Naive B cell (primary cell): Measurements from ENCODE around the gene TACR2. TPM values are rescaled to one million over a fixed set of nuclear protein-coding genes. Genes with fewer than 3 reads are reported as not detected.

ENCODE experiments used
- ATAC-seq, 2 donors: fragments of 150-1000 bp; cut with Tn5 transposase; 2 replicates each; pipeline ENCODE4 v1.10.0; 2021; ENCODE audit warnings: low read depth in 2 of 2, mild to moderate bottlenecking in 2 of 2, moderate library complexity in 2 of 2
- DNase-seq: peaks from one replicate; pipeline ENCODE4 v3.0.0; 2022
- H3K27ac Mint-ChIP-seq, 6 donors: one replicate each; pipeline ENCODE4 v1.8.0; 2020 to 2022; ENCODE audit warnings: mild to moderate bottlenecking in 6 of 6, mixed read lengths in 6 of 6, moderate library complexity in 5 of 6, inconsistent platforms in 2 of 6
- H3K27me3 Mint-ChIP-seq, 3 donors: one replicate each; pipeline ENCODE4 v1.8.0; 2021 to 2022; ENCODE audit warnings: mixed read lengths in 3 of 3, mild to moderate bottlenecking in 1 of 3
- H3K36me3 Mint-ChIP-seq, 2 donors: one replicate each; pipeline ENCODE4 v1.8.0; 2020 to 2022; ENCODE audit warnings: mixed read lengths in 2 of 2, inconsistent platforms in 1 of 2, mild to moderate bottlenecking in 1 of 2
- H3K4me1 Mint-ChIP-seq, 3 donors: one replicate each; pipeline ENCODE4 v1.8.0; 2020 to 2022; ENCODE audit warnings: mixed read lengths in 3 of 3, inconsistent platforms in 1 of 3, mild to moderate bottlenecking in 1 of 3, moderate library complexity in 1 of 3
- H3K4me3 Mint-ChIP-seq, 8 donors: one replicate each; pipeline ENCODE4 v1.8.0; 2020 to 2022; ENCODE audit warnings: mild to moderate bottlenecking in 8 of 8, mixed read lengths in 8 of 8, moderate library complexity in 8 of 8, inconsistent platforms in 2 of 8
- H3K9me3 Mint-ChIP-seq, 7 donors: one replicate each; pipeline ENCODE4 v1.8.0; 2020 to 2022; ENCODE audit warnings: mixed read lengths in 7 of 7, mild to moderate bottlenecking in 5 of 7, inconsistent platforms in 2 of 7, moderate library complexity in 1 of 7
- polyA plus RNA-seq, 6 donors: library from polyadenylated mRNA; unstranded; fragments of 300-500 nt; fragmentation: Illumina TruSeq; gene quantifications; one replicate each; pipeline ENCODE4 v1.2.3, GENCODE V29; 2021; ENCODE audit warnings: low read depth in 6 of 6

TACR2 gene
- polyA plus RNA-seq, 6 donors from 2014 or later: 0.34 to 0.38 TPM; not detected in 4

DNA sequence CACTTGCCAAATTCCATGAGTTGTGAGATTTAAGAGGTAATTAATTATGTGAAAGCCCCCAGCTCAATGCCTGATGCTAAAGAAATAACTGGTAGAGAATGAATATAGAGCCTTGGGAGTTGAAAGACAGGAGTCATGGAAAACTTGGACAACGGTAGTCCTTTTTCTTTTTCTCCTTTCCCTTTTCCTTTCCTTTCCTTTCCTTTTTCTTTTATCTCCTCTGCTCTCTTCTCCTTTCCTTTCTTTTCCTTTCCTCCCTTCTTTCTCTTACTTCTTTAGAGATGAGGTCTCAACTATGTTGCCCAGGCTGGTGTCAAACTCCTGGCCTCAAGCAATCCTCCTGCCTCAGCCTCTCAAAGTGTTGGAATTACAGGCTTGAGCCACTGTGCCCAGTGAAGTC, 26.6 kb upstream of the TACR2 start:
- Mint-ChIP-seq H3K4me3 (no peak overlapping the region), H3K27ac (peak overlapping the region in 1 of 6 donors; percentile 77), H3K4me1 (peaks cover 0 to 3% (median 0%) of the 10 kb centered on the region in 3 donors), H3K9me3 (peaks cover 0 to 3% (median 0%) of the 10 kb centered on the region in 7 donors), H3K27me3 (peaks cover 0 to 20% (median 3%) of the 10 kb centered on the region in 3 donors), H3K36me3 (no peaks in the 10 kb centered on the region)
- DNase-seq: no peak
- no peak for ATAC-seq

DNA sequence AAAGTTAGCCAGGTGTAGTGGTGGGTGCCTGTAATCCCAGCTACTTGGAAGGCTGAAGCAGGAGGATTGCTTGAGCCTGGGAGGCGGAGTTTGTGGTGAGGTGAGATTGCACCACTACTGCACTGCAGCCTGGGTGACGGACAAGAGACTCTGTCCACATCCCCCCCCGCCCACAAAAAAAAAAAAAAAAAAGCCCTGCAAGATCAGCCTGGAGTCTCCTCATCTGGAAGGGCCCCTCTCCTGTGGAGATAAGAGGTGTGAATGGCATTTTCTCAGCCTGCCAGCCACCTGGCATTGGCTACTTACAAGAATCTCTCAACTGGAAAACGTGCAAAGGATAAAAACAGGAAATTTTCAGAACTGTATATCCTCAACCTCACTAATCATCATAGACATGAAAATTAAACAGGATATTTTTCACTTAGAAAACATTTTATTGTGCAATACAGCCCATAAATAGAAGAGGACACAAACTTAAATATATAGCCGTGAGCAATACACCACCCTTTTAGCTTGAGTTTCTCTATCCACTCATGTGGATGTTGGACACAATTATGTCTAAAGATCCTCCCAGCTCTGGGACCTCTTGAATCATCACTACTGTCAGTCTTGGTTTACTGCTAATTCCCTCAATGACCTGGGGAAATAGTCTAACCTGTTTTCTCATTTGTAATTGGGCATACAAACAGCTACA, 23.2 kb upstream of the TACR2 start:
- no peak for DNase-seq
- no peaks in the 10 kb centered on the region for H3K9me3 Mint-ChIP-seq
- H3K27me3 Mint-ChIP-seq: peaks cover 5 to 35% (median 12%) of the 10 kb centered on the region in 3 donors
- H3K36me3 Mint-ChIP-seq: no peaks in the 10 kb centered on the region
- H3K4me1 Mint-ChIP-seq: peaks cover 0 to 3% (median 0%) of the 10 kb centered on the region in 3 donors
- no peak overlapping the region for H3K27ac Mint-ChIP-seq
- no peak for ATAC-seq
- H3K4me3 Mint-ChIP-seq: peak overlapping the region in 1 of 8 donors; percentile 29

DNA sequence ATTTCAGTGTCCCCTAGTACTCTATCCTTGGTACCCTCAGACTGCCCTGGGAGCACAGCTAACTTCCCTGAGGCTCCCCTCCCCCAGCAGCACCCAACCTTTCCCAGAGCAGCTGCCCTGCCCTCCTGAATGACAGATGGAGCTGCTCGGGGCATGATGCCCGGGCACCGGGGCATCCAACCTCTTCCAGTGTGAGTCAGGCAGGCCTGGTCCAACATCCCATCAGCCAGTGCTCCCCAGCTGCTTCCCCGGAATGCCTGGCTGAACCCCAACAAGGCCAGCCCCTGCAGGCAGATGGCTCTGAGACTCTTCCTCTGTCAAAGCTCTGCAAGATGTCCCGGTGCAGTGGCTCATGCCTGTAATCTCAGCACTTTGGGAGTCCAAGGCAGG, 22.6 kb upstream of the TACR2 start:
- Mint-ChIP-seq H3K4me3 (peak overlapping the region in 1 of 8 donors; percentile 29), H3K27ac (no peak overlapping the region), H3K9me3 (no peaks in the 10 kb centered on the region), H3K36me3 (no peaks in the 10 kb centered on the region), H3K27me3 (peaks cover 5 to 39% (median 18%) of the 10 kb centered on the region in 3 donors), H3K4me1 (peaks cover 0 to 3% (median 0%) of the 10 kb centered on the region in 3 donors)
- DNase-seq (no peak), ATAC-seq (no peak)

DNA sequence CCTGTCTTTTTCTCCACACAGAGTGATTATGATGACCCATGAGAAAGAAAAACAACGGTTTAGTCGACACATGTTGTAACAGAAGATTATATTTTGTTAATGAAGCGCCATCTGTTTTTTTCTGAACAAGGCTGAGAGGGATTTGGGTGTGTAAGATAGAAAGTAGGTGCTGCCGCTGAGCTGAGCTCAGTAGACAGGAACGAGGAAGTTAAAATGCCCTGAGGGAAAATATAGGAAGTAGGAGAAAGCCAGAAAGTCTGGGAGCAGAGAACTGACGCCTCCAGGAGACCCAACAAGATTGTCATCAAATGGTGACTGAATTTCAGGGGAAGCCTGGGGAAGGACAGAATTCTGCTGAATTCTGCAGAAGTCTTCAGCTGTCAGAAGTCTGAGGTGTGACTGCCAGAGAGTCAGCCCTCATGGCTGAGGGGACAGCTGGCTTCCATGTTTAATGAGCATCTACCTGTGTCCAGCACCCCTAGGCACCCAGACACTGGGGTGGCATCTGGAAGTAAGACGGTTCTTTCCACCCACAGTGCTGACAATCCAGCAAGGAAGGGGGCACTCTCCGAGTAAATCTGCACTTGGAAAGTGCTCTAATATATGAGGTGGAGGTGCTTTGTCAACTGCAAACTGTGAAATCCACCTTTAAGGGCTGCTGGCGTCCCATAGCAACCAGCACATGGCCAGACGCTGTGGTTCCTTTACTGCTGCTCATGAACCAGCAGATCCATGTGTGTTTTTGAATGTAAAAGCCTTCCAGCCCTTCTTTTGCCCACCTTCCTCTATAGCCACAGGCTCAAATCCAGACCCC, 22.0 kb upstream of the TACR2 start:
- peak overlapping the region in 1 of 6 donors; percentile 1 for H3K27ac Mint-ChIP-seq

DNA sequence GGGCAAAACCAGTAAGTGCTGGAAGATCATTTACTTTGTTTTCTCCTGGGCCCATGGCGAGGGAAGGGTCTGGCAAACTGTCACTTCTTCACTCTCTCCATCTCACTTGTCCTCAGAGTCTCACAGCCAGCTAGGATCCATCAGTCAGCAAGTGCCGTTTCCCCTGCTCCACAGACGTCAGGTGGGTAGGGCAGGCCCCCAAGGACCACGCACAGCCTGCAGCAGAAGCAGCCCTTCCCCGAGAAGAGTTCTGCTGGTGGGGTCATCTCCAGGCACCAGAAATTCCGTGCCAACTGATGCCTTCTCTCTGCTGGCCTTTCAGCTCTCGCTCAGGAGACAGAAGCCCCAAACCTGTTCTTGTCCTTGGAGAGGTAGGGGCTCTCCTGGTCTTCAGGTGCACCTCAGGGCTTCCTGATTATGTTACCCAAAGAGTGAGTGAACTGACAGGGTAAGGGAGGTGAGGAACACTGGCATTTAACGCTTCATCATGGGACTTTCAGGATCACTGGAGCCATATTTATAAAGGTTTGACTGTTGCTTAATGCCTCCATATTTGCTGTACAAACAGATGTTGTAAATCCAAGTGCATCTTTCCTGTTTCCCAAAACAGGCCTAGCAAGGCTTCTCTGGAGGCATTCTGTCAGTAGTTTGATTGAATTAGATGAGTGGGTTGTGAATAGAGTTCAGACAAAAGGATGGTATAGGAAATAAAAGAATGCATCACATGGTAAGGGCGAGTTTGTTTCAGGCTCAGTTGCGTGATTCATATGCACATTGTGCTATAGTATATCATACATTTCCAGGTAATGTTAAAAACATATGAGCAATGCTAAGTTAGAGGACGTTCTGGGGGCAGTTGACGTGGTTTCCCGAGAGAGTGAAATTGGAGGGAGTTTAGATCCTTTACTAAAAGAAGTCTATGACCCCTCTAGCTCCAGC, 20.9 kb upstream of the TACR2 start:
- ATAC-seq (no peak), DNase-seq (no peak)
- H3K27ac Mint-ChIP-seq: peak overlapping the region in 2 of 6 donors; percentile 7 to 11
- peaks cover 0 to 3% (median 0%) of the 10 kb centered on the region in 3 donors for H3K4me1 Mint-ChIP-seq
- no peaks in the 10 kb centered on the region for H3K36me3 Mint-ChIP-seq
- H3K4me3 Mint-ChIP-seq: no peak overlapping the region
- peaks cover 5 to 39% (median 20%) of the 10 kb centered on the region in 3 donors for H3K27me3 Mint-ChIP-seq
- no peaks in the 10 kb centered on the region for H3K9me3 Mint-ChIP-seq

More for the DNA sequence above, 22.0 kb upstream of the TACR2 start:
- Mint-ChIP-seq H3K4me3 (no peak overlapping the region), H3K4me1 (peaks cover 0 to 3% (median 0%) of the 10 kb centered on the region in 3 donors), H3K27me3 (peaks cover 5 to 39% (median 20%) of the 10 kb centered on the region in 3 donors), H3K36me3 (no peaks in the 10 kb centered on the region), H3K9me3 (no peaks in the 10 kb centered on the region)
- ATAC-seq (no peak), DNase-seq (no peak)

DNA sequence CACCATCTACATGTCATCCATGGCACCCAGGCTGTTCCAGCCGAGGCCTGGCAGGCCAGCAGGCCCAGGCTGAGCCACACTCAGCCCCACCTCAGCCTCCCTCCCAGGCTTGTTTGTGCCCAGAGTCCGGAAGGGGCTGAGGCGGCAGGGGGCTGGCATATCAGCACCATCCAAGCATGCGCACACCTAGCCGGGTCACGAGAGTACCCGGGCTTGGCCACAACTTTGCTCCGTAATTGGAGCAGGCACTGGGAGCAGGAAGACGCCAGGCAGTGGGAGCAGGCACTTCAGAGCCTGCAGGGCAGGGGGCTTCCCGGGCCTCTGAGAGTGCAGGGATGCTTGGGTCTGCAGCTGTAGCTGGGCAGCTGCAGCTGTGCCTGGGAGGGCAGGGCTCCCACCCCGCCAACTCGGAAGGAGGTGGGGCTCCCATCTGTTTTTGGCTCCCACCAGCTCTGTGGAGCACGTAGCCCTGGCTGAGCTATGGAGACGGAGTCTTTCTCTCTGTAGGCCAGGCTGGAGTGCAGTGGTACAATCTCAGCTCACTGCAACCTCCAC, 19.3 kb upstream of the TACR2 start:
- H3K27ac Mint-ChIP-seq: no peak overlapping the region
- peaks cover 5 to 33% (median 20%) of the 10 kb centered on the region in 3 donors for H3K27me3 Mint-ChIP-seq
- H3K36me3 Mint-ChIP-seq: no peaks in the 10 kb centered on the region
- DNase-seq (no peak), ATAC-seq (no peak)
- H3K4me3 Mint-ChIP-seq: no peak overlapping the region
- H3K4me1 Mint-ChIP-seq: no peaks in the 10 kb centered on the region
- no peaks in the 10 kb centered on the region for H3K9me3 Mint-ChIP-seq

DNA sequence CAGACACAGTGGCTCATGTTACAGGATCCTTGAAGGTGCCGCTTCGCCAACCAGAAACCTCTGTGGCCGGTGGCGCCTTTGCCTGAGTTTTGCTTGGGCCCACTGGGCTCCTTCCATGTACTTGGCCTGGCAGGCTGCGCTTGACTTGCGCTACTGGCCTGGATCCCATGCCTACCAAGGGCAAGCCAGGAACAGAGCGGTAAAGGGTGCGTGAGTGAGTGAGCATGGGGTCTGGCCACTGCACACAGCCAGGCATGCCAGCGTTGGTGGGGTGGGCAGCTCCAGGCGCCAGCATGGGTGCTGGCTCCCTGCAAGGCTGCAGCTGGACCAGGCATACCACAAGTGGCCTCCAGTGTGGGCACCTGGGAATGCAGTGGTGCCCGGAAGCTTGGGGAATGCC, 18.2 kb upstream of the TACR2 start:
- Mint-ChIP-seq H3K27me3 (peaks cover 5 to 33% (median 20%) of the 10 kb centered on the region in 3 donors), H3K36me3 (no peaks in the 10 kb centered on the region), H3K9me3 (no peaks in the 10 kb centered on the region), H3K4me3 (no peak overlapping the region), H3K4me1 (no peaks in the 10 kb centered on the region), H3K27ac (no peak overlapping the region)
- ATAC-seq: no peak
- no peak for DNase-seq

DNA sequence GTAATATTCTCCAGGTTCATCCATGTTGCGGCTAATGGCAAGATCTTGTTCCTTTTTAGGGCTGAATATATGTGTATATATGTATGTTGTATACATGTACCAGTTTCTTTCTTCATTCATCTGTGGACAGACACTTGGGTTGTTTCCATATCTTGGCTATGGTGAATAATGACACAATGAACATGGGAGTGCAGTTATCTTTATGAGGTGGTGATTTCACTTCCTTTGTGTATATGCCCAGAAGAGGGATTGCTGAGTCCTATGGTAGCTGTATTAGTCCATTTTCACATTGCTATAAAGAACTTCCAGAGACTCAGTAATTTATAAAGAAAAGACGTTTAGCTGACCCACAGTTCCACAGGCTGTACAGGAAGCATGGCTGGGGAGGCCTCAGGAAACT, 17.5 kb upstream of the TACR2 start:
- no peak overlapping the region for H3K4me3 Mint-ChIP-seq
- H3K27ac Mint-ChIP-seq: no peak overlapping the region
- H3K27me3 Mint-ChIP-seq: peaks cover 5 to 28% (median 20%) of the 10 kb centered on the region in 3 donors
- ATAC-seq (no peak), DNase-seq (no peak)
- no peaks in the 10 kb centered on the region for H3K36me3 Mint-ChIP-seq
- H3K9me3 Mint-ChIP-seq: no peaks in the 10 kb centered on the region
- H3K4me1 Mint-ChIP-seq: no peaks in the 10 kb centered on the region

DNA sequence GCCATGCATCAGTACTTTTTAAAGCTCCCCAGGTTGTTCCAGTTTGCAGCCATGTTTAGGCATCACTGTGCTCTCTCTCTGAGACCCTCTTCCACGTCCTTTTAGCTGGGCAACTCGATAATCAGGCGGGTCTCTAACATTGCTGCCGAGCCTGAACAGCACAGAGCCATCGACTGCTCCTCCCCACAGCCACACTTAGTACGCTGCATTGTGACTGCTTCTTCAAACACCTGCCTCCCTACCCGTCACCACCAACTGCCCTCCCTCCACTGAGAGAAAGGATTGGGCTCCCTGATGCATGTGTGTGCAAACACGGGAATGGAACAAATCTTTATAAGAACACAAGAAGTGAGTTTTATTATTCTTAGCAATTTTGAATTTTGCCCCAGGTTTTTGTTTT, 11.4 kb upstream of the TACR2 start:
- DNase-seq: no peak
- Mint-ChIP-seq H3K27me3 (no peaks in the 10 kb centered on the region), H3K4me1 (peaks cover 5 to 6% (median 6%) of the 10 kb centered on the region in 3 donors), H3K4me3 (no peak overlapping the region), H3K36me3 (no peaks in the 10 kb centered on the region), H3K9me3 (peaks cover 0 to 2% (median 0%) of the 10 kb centered on the region in 7 donors), H3K27ac (no peak overlapping the region)
- no peak for ATAC-seq

DNA sequence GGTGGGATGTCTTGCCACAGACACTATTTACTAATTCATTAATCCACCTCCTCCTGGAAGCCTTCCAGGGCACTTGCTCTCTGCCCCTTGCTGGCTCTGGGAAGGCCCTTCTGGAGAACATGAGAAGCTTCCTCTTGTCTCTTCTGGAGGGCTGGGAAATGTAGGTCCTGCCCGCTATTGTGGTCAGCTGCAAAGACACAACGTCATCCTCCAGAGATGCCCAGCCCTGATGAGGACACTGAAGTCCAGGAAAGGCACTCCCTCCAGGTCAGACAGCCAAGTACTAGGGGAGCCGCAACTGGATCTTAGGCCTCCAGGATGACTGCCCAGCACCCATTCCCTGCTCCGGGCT, 9.6 kb upstream of the TACR2 start:
- peak overlapping the region in 2 of 6 donors; percentile 15 to 23 for H3K27ac Mint-ChIP-seq
- ATAC-seq (no peak), DNase-seq (no peak)
- H3K27me3 Mint-ChIP-seq: peaks cover 0 to 8% (median 8%) of the 10 kb centered on the region in 3 donors
- H3K4me3 Mint-ChIP-seq: peak overlapping the region in 1 of 8 donors; percentile 70
- H3K36me3 Mint-ChIP-seq: no peaks in the 10 kb centered on the region
- H3K4me1 Mint-ChIP-seq: peaks cover 5 to 6% (median 6%) of the 10 kb centered on the region in 3 donors
- H3K9me3 Mint-ChIP-seq: peaks cover 0 to 2% (median 0%) of the 10 kb centered on the region in 7 donors

DNA sequence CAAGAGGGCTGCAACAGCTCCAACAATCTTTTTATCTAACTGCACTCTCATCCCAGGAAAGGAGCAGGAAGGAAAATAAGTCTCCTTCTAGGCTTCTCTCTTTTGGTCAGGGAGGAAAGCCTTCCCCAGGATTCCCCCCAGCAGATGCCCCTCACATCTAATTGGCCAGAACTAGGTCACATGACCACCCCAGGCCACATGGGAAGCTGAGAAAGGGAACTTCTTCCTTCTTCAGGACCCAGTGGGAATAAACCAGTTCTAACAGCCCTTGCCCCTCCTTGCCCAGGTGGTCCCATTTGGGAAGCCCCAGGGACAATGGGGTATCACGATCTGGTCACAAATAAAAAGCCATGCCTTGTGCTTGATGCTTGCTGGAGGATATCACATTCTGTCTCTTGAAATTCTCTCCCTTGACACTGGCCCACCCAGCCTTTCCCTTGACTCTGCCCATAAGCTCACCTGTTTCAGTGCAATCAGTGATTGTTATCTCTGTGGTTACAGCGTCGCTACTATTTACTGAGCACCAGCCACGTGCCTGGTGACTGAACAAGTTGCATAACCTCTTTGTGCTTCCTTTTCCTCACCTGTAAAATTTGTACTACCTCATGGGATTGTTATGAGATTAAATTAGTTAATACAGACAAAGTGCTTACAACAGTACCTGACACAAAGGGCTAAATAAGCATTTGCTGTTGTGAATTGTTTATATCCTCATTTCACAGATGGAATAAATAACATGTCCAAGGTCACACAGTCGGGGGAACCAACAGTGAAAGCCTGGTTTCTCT, 9.0 kb upstream of the TACR2 start:
- peaks cover 5 to 6% (median 6%) of the 10 kb centered on the region in 3 donors for H3K4me1 Mint-ChIP-seq
- DNase-seq (no peak), ATAC-seq (peak in 1 of 2 donors; percentile 32)
- peak overlapping the region in 2 of 6 donors; percentile 23 to 50 for H3K27ac Mint-ChIP-seq
- H3K9me3 Mint-ChIP-seq: peaks cover 0 to 2% (median 0%) of the 10 kb centered on the region in 7 donors
- H3K27me3 Mint-ChIP-seq: peaks cover 0 to 8% (median 8%) of the 10 kb centered on the region in 3 donors
- H3K36me3 Mint-ChIP-seq: no peaks in the 10 kb centered on the region
- no peak overlapping the region for H3K4me3 Mint-ChIP-seq

DNA sequence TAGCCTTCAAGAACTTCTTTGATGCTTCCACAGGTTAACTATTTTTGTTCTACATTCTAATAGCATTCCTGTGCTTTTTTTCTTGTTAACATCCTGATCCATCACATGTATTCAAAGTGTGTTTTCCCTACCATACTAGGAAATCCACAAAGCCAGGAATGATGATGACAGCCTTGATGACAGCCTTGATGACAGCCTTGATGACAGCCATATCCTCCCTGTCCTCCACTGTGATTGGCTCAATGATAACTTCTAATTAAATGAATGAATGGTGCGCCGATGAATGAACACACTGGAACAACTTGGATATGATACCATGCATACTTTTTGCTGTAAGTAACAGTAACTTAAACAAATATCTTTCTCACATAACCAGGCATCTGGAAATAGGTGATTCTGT, 8.3 kb upstream of the TACR2 start:
- H3K4me3 Mint-ChIP-seq: no peak overlapping the region
- peaks cover 0 to 2% (median 0%) of the 10 kb centered on the region in 7 donors for H3K9me3 Mint-ChIP-seq
- ATAC-seq: no peak

More for the DNA sequence above, 8.3 kb upstream of the TACR2 start:
- Mint-ChIP-seq H3K27ac (peak overlapping the region in 1 of 6 donors; percentile 36), H3K27me3 (peaks cover 1 to 8% (median 8%) of the 10 kb centered on the region in 3 donors), H3K4me1 (peaks cover 5 to 6% (median 6%) of the 10 kb centered on the region in 3 donors), H3K36me3 (no peaks in the 10 kb centered on the region)
- no peak for DNase-seq
